Measurements from ENCODE around the gene CDC16. TPM values are rescaled to one million over a fixed set of nuclear protein-coding genes. Genes with fewer than 3 reads are reported as not detected.

CDC16 gene
- total and polyA plus RNA-seq, 2 of the 13 experiments (the other 11 are each of a cell fraction or from before 2014, with no cell fraction given) = 24.2 to 60.9 TPM

DNA sequence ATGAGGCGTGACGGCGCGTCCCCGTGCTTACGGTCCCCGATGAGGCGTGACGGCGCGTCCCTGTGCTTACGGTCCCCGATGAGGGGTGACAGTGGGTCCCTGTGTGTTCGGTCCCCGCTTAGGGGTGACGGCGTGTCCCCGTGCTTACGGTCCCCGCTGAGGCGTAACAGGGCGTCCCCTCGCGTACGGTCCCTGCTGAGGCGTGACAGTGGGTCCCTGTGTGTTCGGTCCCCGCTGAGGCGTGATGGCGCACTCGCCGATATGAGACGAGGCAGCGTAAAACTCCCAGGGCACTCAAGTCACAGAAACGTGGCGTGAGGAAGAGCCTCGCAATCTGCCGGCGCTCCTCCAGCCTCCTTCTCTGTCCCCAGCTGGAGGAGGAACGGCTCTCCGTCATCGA lies 34.7 kb upstream of the CDC16 start (continued):
- TF ChIP-seq, protein P1, sequence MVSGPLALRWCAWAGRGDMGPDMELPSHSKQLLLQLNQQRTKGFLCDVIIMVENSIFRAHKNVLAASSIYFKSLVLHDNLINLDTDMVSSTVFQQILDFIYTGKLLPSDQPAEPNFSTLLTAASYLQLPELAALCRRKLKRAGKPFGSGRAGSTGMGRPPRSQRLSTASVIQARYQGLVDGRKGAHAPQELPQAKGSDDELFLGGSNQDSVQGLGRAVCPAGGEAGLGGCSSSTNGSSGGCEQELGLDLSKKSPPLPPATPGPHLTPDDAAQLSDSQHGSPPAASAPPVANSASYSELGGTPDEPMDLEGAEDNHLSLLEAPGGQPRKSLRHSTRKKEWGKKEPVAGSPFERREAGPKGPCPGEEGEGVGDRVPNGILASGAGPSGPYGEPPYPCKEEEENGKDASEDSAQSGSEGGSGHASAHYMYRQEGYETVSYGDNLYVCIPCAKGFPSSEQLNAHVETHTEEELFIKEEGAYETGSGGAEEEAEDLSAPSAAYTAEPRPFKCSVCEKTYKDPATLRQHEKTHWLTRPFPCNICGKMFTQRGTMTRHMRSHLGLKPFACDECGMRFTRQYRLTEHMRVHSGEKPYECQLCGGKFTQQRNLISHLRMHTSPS (CRISPR knock-in tag; IDR thresholded peaks at IDR 0.05; ENCODE audit: low read depth) = no peak
- TF ChIP-seq POLR2AphosphoS2 (IDR thresholded peaks at IDR 0.05; ENCODE audit: low read depth, low read length) = no peak
- TF ChIP-seq HOMEZ (CRISPR knock-in tag; IDR thresholded peaks at IDR 0.05; ENCODE audit: low read depth) = no peak
- TF ChIP-seq, protein P2, sequence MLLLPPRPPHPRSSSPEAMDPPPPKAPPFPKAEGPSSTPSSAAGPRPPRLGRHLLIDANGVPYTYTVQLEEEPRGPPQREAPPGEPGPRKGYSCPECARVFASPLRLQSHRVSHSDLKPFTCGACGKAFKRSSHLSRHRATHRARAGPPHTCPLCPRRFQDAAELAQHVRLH (CRISPR knock-in tag; IDR thresholded peaks at IDR 0.05; ENCODE audit: borderline replicate concordance, low read depth) = no peak
- no peak for TF ChIP-seq U2AF1 (optimal IDR thresholded peaks at IDR 0.05; ENCODE audit: low read depth, low read length)
- no peak for TF ChIP-seq TGIF2 (CRISPR knock-in tag; IDR thresholded peaks at IDR 0.05)
- TF ChIP-seq TEAD3 (CRISPR knock-in tag; optimal IDR thresholded peaks at IDR 0.05; ENCODE audit: borderline replicate concordance) = no peak
- no peak for TF ChIP-seq U2AF2 (IDR thresholded peaks at IDR 0.05; ENCODE audit: low read depth, low read length)

DNA sequence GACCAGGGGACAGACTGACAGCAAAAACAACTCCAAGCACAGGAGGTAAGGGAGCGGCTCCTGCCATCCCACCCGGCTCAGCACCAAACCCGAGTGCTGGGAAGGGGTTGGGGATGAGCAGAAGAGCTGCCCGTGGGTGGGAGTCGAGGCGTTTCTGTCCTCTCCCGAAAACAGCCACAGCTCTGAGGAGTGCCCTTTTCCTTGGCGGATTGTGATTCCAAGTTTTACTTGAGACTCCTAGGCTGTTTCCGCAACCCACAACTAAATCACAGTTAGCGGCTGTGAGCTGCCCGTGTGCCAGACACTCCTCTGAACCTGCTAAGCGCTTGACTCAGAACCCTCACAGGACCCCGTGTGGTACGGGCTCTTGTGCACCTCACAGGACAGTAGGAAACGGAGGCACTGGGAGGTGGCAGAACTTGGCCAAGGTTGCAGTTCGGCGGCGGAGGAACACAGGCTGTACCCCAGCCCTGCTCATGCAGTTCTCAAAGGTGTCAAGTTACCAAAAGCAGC lies 34.2 kb upstream of the CDC16 start:
- in situ Hi-C loops (cut with HindIII; ENCODE audit: extremely low pct_ligation_motif_present, low pct_unique_long_range_greater_than_20kb) = no loop called here
- Histone ChIP-seq H3K27me3 (ENCODE audit: control insufficient read depth in 1 of 2, insufficient read depth in 2 of 2, low read length in 2 of 2) (peaks cover 1 to 17% of the 10 kb centered on the region in 2 experiments; a peak in 3 of 5 replicates), H3K9me3 (ENCODE audit: low read length) (no peaks in the 10 kb centered on the region), H3K79me2 (ENCODE audit: insufficient read depth, low read length) (no peaks in the 10 kb centered on the region), H3K36me3 (replicated peaks in 1 of 2; ENCODE audit: control insufficient read depth in 1 of 2, insufficient read depth in 2 of 2, low read length in 2 of 2) (no peaks in the 10 kb centered on the region), H2AFZ (ENCODE audit: low read length) (no peak overlapping the region), H3K4me2 (ENCODE audit: low read depth, low read length) (no peak overlapping the region), H3K9ac (ENCODE audit: insufficient read depth, low read depth, low read length) (no peak overlapping the region), H3K4me1 (ENCODE audit: insufficient read depth, low read length) (no peaks in the 10 kb centered on the region), H3K4me3 (replicated peaks in 1 of 3; ENCODE audit: insufficient read depth in 1 of 3, low read depth in 2 of 3, low read length in 3 of 3) (no peak overlapping the region), H3K27ac (ENCODE audit: extremely low read length, insufficient read depth, low read length) (no peak overlapping the region), H4K20me1 (ENCODE audit: insufficient read depth, low read length) (no peaks in the 10 kb centered on the region)
- WGBS (ENCODE audit: low lambda C conversion rate) = 33% methylated on average over 6 of the region's 18 CpGs
- POLR2A ChIA-PET = no interaction called here
- BruUV-seq (replicated peaks) = no TSS peak
- no peak for DNase-seq (ENCODE audit: low spot score)
- no peak for ATAC-seq
- CTCF ChIA-PET (ENCODE audit: low intra/inter-chr PET ratio, low total read pairs) = no interaction called here
- FAIRE-seq = no peak
- intact Hi-C loops (cut with micrococcal nuclease; ENCODE audit: unreplicated experiment) = no loop called here
- TF ChIP-seq SMC3 (IDR thresholded peaks at IDR 0.05; ENCODE audit: low read length) = no peak
- no peak for TF ChIP-seq SNAI1 (CRISPR knock-in tag; IDR thresholded peaks at IDR 0.05; ENCODE audit: borderline replicate concordance)
- TF ChIP-seq POGK (CRISPR knock-in tag; conservative IDR thresholded peaks at IDR 0.05) = no peak
- TF ChIP-seq DNMT1 (CRISPR knock-in tag; IDR thresholded peaks at IDR 0.05) = no peak
- TF ChIP-seq ATF4 (CRISPR knock-in tag; IDR thresholded peaks at IDR 0.05) = no peak
